GM12801 (cell line): ENCODE results near the gene CYFIP2.

Source experiments
- TF ChIP-seq, protein P1 (sequence below): IDR thresholded peaks from one replicate; pipeline ENCODE4 v1.5.1; 2011; ENCODE audit warnings: control low read depth; ENCODE audit not compliant: insufficient read length; ENCODE audit errors: extremely low read depth

Gene CYFIP2

GRCh38 chr5:157345485-157345884, 79.6 kb downstream of the CYFIP2 start:
- TF ChIP-seq, protein P1, sequence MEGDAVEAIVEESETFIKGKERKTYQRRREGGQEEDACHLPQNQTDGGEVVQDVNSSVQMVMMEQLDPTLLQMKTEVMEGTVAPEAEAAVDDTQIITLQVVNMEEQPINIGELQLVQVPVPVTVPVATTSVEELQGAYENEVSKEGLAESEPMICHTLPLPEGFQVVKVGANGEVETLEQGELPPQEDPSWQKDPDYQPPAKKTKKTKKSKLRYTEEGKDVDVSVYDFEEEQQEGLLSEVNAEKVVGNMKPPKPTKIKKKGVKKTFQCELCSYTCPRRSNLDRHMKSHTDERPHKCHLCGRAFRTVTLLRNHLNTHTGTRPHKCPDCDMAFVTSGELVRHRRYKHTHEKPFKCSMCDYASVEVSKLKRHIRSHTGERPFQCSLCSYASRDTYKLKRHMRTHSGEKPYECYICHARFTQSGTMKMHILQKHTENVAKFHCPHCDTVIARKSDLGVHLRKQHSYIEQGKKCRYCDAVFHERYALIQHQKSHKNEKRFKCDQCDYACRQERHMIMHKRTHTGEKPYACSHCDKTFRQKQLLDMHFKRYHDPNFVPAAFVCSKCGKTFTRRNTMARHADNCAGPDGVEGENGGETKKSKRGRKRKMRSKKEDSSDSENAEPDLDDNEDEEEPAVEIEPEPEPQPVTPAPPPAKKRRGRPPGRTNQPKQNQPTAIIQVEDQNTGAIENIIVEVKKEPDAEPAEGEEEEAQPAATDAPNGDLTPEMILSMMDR, result no peak

DNA sequence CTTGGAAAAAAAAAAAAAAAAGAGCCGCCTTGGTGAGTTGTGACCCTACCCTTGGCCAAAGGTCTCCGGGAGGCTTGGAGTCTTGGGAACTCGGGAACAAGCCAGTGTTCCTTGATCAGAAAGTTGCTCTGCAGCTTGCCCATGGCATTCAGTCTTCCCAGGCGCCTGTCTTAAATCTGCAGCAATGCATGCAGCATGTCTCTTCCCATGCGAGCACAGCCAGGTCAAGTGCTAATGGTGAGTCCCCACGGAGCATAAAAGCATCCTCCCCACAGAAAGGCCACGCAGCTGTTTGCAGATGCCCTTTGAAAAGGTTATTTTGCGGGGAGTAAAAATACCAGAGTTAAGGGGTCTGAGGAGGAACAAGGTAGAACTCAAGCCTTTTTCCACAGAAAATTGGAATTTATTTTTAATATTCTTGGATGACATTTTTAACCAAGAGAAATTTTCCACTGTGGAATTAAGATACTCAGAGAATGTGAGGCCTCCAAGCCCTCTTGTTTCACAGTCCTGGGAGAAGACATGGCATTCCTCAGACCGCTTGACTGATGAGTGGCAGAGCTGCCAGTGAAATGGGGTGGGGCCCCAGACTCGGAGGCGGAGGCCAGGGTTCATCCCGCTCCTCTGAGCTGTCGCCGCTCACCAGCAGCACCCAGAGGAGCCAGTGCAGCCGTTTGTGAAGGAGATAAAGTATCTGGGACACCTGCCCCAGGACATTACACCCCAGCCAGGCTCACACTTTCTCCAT, 81.6 kb downstream of the CYFIP2 start:
- TF ChIP-seq, protein P1, result no peak

DNA sequence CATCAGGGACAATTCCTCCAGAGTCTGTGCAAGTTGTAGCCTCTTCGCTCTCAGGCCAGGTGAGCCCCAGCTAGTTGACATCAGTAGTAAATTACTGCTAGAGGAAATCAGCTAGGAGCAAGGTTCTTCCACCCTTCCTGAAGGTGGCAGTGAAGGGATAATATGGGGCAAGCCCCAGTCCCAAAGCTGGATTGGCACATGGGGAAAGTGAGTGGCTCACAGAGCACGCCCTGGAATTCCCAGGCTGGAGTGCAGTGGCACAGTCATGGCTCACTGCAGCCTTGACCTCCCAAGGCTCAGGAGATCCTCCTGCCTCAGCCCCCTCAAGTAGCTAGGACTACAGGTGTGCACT, 82.1 kb downstream of the CYFIP2 start:
- TF ChIP-seq, protein P1, result no peak

DNA sequence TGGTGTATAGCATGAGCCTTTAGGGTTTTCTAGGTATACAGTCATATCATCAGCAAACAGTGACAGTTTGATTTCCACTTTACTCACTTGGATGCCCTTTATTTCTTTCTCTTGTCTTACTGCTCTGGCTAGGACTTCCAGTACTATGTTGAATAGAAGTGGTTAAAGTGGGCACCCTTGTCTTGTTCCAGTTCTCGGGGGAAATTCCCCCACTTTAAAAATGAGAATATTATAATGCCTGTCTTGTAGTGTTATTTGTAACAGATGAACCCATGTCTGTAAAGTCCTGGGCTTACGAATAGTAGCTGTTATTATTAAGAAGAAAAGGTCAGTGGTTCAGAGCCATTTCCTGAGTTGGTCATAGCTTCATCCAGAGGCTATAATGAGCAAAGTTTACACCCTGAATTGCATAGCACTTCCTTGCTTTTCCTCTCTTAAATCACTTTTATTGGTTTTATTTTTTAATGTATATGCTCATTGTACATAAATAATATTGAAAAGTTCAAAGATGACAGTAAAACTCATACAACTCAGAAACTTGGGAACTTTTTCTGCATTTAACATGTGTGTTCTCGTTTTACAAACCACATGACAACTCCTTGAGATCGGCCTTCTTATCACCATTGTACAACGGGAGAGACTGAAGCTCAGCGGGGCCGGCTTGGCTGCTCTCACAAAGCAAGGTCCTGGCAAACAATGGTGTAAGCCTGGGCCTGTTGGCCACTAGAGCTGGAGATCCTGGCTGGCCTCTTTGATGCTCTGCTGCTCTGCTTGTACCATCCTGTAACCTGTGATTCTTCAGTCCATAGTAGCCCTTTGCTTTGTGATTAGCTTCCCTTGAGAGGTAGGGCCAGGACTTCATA, 85.2 kb downstream of the CYFIP2 start:
- TF ChIP-seq, protein P1, result no peak

DNA sequence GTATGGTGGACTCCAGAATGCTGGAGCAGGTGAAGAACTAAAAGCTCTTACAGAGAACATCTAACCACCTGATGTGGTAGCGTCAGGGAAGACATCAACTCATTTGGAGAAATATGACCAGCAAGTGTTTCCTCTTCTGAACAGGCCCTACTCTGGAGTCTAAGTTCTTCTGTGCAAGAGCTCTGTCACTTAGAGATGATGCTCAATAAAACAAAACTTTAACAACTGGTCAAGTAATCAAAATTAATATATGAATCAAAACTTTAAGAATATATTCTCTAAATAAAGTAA, 85.8 kb downstream of the CYFIP2 start:
- TF ChIP-seq, protein P1, result no peak

GRCh38 chr5:157352756-157353340, 86.9 kb downstream of the CYFIP2 start:
- TF ChIP-seq, protein P1, result no peak

DNA sequence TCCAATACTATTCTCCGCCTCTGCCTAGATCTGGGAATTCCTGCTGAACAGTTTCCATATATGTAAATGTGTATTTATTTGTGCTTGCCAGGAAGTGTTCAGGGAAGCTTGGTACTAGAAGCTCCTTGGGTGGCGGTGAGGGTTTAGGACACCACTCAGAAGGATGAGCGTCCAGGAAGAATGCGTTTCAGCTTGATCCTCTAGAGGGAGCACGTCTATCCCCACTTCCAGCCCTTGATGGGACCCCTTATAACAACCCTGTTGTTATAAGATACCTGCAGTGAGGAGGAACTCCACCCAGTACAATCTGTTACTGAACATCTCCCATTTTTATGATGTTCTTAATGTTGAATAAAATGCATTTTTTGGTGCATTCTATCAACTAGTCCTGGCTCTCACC, 88.9 kb downstream of the CYFIP2 start:
- TF ChIP-seq, protein P1, result no peak
